Putamen (tissue), 1 donor: ENCODE results near the gene P2RX1.
A peak's percentile ranks its signal among the peaks of the same experiment; 100 is the strongest.

ENCODE experiments used
- DNase-seq: peaks from one replicate; pipeline ENCODE4 v3.0.0-alpha.2; 2016; ENCODE audit warnings: low spot score

Gene P2RX1

DNA sequence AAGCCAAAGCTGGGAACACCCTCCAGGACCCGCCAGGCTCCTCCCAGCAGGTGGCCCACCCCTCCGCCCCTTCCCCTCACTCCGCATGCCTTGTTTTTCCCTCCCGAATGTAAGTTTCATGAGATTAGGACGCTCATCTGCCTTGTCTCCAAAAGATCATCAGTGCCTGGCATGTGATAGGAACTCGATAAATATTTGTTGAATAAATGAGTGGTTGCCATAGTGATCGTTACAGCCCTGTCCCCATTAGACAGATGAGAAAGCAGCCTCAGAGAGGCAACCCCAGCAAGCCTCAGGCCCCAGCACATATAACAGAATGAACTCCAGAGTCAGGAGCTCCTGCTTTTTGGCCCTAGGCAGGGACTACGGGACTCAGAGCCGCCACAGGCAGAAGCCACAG, 28.5 kb downstream of the P2RX1 start:
- no peak for DNase-seq

DNA sequence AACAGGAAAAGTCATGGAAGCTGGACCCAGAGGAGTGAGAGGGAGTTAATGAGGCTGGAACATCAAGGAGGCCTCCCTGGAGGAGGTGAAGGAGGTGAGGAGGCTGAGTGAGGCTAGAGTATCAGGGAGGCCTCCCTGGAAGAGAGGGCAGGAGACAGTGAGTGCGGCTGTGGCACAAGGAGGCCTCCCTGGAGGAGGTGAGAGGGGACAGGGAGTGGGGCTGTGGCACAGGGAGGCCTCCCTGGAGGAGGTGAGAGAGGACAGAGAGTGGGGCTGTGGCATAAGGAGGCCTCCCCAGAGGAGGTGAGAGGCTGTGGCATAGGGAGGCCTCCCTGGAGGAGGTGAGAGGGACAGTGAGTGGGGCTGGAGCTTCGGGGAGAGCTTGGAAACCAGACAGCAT, 28.9 kb downstream of the P2RX1 start:
- no peak for DNase-seq

GRCh38 chr17:3886776-3887175, 29.5 kb downstream of the P2RX1 start:
- DNase-seq, result no peak

DNA sequence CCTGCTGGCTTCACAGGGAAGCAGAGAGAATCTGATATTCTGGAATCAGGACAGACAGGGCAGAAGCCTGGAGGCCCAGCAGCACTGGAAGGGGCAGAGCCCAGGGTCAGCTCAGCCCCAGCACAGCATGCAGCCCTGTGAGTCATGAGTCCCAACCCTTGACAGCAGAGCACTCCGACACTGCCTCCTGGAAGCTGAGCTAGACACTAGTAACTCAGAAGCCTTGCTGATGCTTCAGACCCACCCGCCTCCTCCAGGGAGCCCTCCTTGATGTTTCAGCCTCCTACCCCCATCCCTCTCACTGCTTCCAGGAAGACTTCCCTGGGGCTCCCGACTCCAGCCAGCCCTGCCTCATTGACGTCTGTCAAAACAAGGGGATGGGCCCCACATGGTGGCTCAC, 30.3 kb downstream of the P2RX1 start:
- DNase-seq, result no peak

GRCh38 chr17:3885271-3885670, 31.0 kb downstream of the P2RX1 start:
- DNase-seq, result no peak

DNA sequence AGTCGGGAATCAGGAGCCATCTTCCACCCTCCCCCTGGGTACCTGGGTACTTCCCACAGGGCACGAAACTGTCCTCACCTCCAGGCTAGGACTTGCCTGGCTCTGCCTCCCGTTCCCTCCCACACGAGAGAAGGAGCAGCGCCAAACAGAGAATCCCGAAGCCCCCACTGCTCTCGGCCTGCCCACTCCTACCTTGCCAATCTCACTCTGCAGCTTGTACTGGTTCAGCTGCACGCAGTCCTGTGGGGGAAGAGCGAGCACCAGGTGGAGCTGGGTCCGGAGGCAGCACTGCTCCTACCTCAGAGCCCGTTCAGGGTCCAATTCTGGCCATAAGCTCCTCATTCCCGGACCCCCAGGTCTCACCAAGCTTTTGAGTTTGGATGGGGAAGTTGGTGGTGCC, 32.1 kb downstream of the P2RX1 start:
- peak; percentile 58 for DNase-seq

GRCh38 chr17:3882276-3882675, 34.0 kb downstream of the P2RX1 start:
- no peak for DNase-seq

DNA sequence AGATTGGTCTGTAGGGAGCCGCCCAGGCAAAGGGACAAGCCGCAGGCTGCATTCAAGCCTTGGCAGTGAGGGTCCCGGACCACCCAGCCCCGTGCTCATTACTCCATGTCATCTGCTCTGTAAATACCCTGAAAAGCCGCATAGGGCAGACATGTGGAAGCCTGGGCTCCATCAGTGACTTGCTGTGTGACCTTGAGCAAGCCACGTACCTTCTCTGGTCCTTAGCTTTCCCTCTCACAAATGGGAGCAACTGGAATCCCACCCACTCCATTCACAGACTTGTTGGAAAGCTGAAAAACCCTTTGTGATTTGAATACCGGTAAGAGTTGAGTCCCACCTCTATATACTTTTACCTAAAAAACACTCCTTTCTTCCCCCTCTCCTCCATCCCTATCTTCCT, 35.3 kb downstream of the P2RX1 start:
- no peak for DNase-seq

GRCh38 chr17:3879591-3880417, 36.5 kb downstream of the P2RX1 start:
- DNase-seq, result no peak

DNA sequence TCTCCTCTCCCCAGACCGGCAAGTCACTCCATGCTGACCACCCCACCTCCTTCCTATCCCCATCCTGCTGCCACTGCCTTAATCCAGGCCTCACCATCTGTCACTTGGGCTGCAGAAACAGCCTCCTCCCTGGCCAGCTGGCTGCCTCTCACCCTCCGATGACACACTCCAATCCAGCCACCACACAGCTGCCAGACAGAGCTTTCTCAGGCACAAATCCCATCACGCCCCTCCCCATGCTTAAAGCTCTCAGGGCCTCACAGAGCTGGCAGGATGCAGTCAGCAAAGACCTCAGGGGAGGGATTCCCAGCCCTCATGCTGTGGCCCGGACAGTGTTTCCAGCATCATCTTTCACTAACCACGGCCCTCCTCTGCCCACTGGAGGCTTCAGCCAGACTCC, 37.1 kb downstream of the P2RX1 start:
- no peak for DNase-seq

DNA sequence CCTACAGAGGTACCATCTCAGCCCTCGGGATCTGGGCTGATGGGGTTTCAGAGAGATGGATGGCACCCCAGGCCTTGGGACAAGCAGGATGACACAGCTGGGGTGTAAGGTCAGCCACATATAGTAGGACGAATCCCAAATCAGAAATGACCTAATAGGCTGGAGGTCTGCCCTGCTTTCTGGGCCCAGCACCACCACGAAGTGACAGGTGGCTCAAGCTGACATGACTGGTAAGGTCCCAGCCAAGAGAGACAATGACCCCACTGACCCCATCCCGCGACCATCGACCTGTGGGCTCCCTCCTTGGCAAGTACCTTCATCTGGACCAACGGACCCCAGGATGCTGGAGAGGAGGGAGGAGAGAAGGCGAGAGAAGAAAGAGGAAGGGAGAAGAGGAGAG, 39.0 kb downstream of the P2RX1 start:
- no peak for DNase-seq

DNA sequence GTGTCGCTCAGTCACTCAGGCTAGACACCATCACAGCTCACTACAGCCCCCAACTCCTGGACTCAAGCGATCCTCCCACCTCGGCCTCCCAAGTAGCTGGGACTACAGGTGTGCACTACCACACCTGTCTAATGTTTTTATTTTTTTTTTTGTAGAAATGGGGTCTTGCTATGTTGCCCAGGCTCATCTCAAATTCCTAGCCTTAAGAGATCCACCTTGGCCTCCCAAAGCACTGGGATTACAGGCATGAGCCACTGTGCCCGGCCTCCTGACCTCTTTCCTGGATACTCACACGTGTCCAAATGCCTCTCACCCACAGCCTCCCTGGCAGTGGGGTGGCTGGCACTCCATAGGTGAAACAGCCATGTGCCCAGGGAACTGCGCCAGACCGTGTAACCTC, 40.9 kb downstream of the P2RX1 start:
- DNase-seq, result no peak

GRCh38 chr17:3873862-3874261, 42.4 kb downstream of the P2RX1 start:
- no peak for DNase-seq

GRCh38 chr17:3870871-3871306, 45.4 kb downstream of the P2RX1 start:
- DNase-seq, result no peak

DNA sequence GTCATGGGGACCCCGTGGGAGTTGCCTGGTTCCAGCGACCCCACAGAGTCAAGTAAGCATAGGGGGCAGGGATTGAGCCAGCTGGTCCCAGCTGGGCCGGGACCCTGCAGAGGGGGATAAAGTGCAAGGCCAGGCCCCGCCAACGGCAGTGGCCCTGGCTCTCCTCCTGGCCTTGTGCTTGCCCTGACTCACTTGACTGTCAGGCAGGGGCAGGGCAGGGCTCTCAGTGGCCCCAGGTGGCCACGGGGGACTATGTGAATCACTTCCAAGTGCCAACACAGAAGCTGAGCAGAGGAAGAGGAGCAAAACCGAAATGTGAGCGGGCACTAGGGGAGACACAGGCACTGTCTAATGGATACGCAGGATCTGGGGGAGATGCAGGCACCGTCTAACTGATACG, 48.7 kb downstream of the P2RX1 start:
- no peak for DNase-seq

GRCh38 chr17:3867106-3867505, 49.2 kb downstream of the P2RX1 start:
- no peak for DNase-seq

GRCh38 chr17:3866276-3866675, 50.0 kb downstream of the P2RX1 start:
- no peak for DNase-seq

DNA sequence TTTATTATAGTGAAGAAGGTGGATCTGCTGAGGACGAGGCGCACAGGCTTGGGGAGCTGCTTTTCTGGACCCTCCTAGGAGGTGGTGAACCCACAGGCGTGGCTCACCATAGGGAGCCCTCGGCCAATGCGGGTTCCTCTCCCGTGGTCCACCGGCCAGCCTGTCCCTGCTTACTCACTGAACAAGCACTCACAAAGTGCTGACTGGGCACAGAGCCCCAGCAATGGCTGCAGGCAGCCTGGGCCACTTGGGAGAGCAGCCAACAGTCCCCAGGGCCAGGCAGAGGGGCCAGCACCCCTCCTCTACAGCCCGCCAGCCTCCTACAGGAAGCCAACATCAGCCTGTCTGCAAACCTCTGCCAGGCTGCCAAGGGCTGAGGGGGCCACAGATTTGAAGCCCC, 51.1 kb downstream of the P2RX1 start:
- no peak for DNase-seq

DNA sequence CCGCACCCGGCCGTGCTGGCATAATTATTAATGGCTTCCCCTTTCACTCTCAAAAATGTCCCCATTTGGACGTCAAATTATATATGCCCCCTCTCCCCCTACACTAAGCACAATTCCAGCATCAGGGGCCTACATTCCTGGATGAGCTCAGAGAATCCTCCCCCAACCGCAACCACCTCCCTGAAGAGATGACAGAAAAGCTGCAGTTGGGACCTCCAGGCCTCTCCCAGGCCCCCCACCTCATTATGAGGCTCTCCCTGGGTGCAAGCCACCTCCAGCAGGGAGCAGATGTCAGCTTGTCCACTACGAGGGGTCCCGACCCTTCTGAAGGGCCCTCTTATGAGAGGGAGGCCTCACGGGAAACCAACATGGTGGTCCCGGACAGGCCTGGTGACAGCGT, 51.7 kb downstream of the P2RX1 start:
- DNase-seq, result no peak

- DNase-seq, result no peak
Measured at GRCh38 chr17:3861761-3862681, 54.2 kb downstream of the P2RX1 start.

- no peak for DNase-seq
Measured at GRCh38 chr17:3860939-3861700, 55.1 kb downstream of the P2RX1 start.

GRCh38 chr17:3859940-3860339, 56.3 kb downstream of the P2RX1 start:
- no peak for DNase-seq
